ENCODE results near the gene OVAAL.

GRCh38 chr1:180568184-180568583, 9.4 kb downstream of the OVAAL start:
- TF ChIP-seq CTCF (IDR thresholded peaks at IDR 0.05) = no peak
- TF ChIP-seq EZH2 (IDR thresholded peaks at IDR 0.05; ENCODE audit: borderline replicate concordance, insufficient read depth, low read depth, low read length, poor library complexity, severe bottlenecking) = no peak
